Right lobe of liver (tissue), 4 donors: ENCODE data around the gene PRKN.

Source experiments
- CTCF ChIP-seq, 4 donors: fragments of 200-600 bp in 3 of 4; fragments of 450-650 bp in 1 of 4; IDR thresholded peaks; one replicate each; pipeline versions ENCODE4 v1.5.1 to v1.8.0; 2016 to 2022; ENCODE audit warnings: antibody characterized with exemption in 4 of 4, mild to moderate bottlenecking in 2 of 4
- POLR2A ChIP-seq: fragments of 450-650 bp; IDR thresholded peaks from one replicate; pipeline ENCODE4 v1.6.1; 2017; ENCODE audit warnings: antibody characterized with exemption, mild to moderate bottlenecking
- donor health status: DM: no; HTN: no; CAD: no.
- donor health status: DM: no; HTN: no; CAD: no.
- donor health status: DM: no; HTN: yes; CAD: no.

DNA sequence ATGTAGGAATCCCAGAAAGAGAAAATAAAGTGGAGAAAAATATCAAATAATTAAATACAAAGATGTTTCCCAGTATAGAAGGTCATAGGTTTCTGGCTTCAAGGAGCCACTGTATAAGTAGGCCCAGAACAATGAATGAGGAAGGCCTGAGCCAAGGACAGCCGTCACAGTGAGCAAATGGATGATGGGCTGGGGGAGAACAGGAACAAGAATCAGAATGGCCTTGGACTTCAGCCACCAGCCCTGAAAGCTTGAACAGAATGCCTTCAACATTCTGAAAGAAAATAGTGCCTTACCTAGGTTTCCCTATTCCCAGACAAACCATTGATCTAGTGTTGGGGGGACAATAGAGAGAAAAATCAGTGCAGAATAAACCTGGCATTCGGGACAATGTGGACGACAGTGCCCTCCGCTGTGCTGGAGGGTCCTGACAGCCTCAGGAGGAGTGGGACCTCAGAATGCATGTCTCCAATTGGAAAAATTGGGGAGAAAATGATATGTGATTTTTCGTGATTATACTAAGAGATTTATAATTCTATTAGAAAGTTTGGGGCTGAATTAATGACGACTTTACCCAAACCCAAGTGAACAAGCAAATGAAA lies 1119.8 kb downstream of the PRKN start:
- no peak for TF ChIP-seq CTCF (IDR thresholded peaks at IDR 0.05)
- no peak for TF ChIP-seq POLR2A
